BE2C (cell line): ENCODE data around the gene TSPYL2.

ENCODE experiments used
- DNase-seq: peaks from one replicate; pipeline ENCODE4 v3.0.0-alpha.2; 2020
- H3K27me3 ChIP-seq: fragments of 250-450 bp; sonication (Bioruptor Pico); 2 replicates; pipeline ENCODE4 v1.5.1; 2020; ENCODE audit warnings: mild to moderate bottlenecking
- H3K36me3 ChIP-seq: fragments of 250-450 bp; sonication (Bioruptor Pico); 2 replicates; pipeline ENCODE4 v1.5.1; 2020; ENCODE audit warnings: mild to moderate bottlenecking
- H3K4me1 ChIP-seq: fragments of 250-450 bp; sonication (Bioruptor Pico); 2 replicates; pipeline ENCODE4 v1.5.1; 2020
- H3K4me3 ChIP-seq: 2 replicates; pipeline ENCODE4 v1.5.1; 2011; ENCODE audit warnings: low read depth, low read length
- H3K9me3 ChIP-seq: fragments of 250-450 bp; sonication (Bioruptor Pico); 2 replicates; pipeline ENCODE4 v1.5.1; 2020
- CTCF ChIP-seq: IDR thresholded peaks from 2 replicates; pipeline ENCODE4 v1.5.1; 2012; ENCODE audit warnings: mild to moderate bottlenecking, low read depth, low read length

TSPYL2 gene

GRCh38 chrX:53093748-53094581, 11.8 kb downstream of the TSPYL2 start, which contains the start of gene KANTR:
Gene KANTR, plus strand, starts transcription at chrX:53094142. Its CDS starts 30,131 bp downstream, at chrX:53124273.
- Histone ChIP-seq H3K9me3 (no peaks in the 10 kb centered on the region), H3K27me3 (no peaks in the 10 kb centered on the region), H3K4me3 (peak within 1 kb of the TSS; percentile 75), H3K4me1 (no peaks in the 10 kb centered on the region), H3K36me3 (no peaks in the 10 kb centered on the region)
- no peak for TF ChIP-seq CTCF
- peak; percentile 89 for DNase-seq

GRCh38 chrX:53094582-53094905, 12.4 kb downstream of the TSPYL2 start:
- Histone ChIP-seq H3K9me3 (no peaks in the 10 kb centered on the region), H3K4me1 (no peaks in the 10 kb centered on the region), H3K36me3 (no peaks in the 10 kb centered on the region), H3K27me3 (no peaks in the 10 kb centered on the region), H3K4me3 (peak overlapping the region; percentile 75)
- no peak for DNase-seq
- no peak for TF ChIP-seq CTCF

- no peak for DNase-seq
- Histone ChIP-seq H3K36me3 (no peaks in the 10 kb centered on the region), H3K4me1 (no peaks in the 10 kb centered on the region), H3K9me3 (no peaks in the 10 kb centered on the region), H3K27me3 (no peaks in the 10 kb centered on the region), H3K4me3 (no peak overlapping the region)
- TF ChIP-seq CTCF, result no peak
Observed at GRCh38 chrX:53095796-53096195, 13.6 kb downstream of the TSPYL2 start.

- Histone ChIP-seq H3K4me3 (no peak overlapping the region), H3K9me3 (no peaks in the 10 kb centered on the region), H3K4me1 (no peaks in the 10 kb centered on the region), H3K27me3 (no peaks in the 10 kb centered on the region), H3K36me3 (no peaks in the 10 kb centered on the region; the same call in 1 of the 2 replicates)
- no peak for DNase-seq
- TF ChIP-seq CTCF, result no peak
Observed at GRCh38 chrX:53114864-53115549, 32.8 kb downstream of the TSPYL2 start.

- no peak for DNase-seq
- no peaks in the 10 kb centered on the region for H3K4me1 ChIP-seq
- H3K9me3 ChIP-seq, result no peaks in the 10 kb centered on the region
- H3K27me3 ChIP-seq, result no peaks in the 10 kb centered on the region
- H3K4me3 ChIP-seq, result no peak overlapping the region
- no peak for TF ChIP-seq CTCF
- no peaks in the 10 kb centered on the region; the same call in 1 of the 2 replicates for H3K36me3 ChIP-seq
Observed at GRCh38 chrX:53115550-53115874, 33.3 kb downstream of the TSPYL2 start.

- TF ChIP-seq CTCF, result no peak
- no peak overlapping the region for H3K4me3 ChIP-seq
- H3K27me3 ChIP-seq, result no peaks in the 10 kb centered on the region
Observed at GRCh38 chrX:53116101-53116500, 33.9 kb downstream of the TSPYL2 start.

More at GRCh38 chrX:53116101-53116500, 33.9 kb downstream of the TSPYL2 start:
- Histone ChIP-seq H3K9me3 (no peaks in the 10 kb centered on the region), H3K4me1 (no peaks in the 10 kb centered on the region), H3K36me3 (no peaks in the 10 kb centered on the region; the same call in 1 of the 2 replicates)
- DNase-seq, result no peak
